IPS DF 4.7 (cell line): ENCODE measurements around the gene TFAP2E.
A peak's percentile ranks its signal among the peaks of the same experiment; 100 is the strongest.

Experiments used
- DNase-seq: peaks from one replicate; pipeline ENCODE4 v3.0.0-alpha.2; 2013; ENCODE audit warnings: low spot score; ENCODE audit errors: extremely low read depth

Gene TFAP2E

DNA sequence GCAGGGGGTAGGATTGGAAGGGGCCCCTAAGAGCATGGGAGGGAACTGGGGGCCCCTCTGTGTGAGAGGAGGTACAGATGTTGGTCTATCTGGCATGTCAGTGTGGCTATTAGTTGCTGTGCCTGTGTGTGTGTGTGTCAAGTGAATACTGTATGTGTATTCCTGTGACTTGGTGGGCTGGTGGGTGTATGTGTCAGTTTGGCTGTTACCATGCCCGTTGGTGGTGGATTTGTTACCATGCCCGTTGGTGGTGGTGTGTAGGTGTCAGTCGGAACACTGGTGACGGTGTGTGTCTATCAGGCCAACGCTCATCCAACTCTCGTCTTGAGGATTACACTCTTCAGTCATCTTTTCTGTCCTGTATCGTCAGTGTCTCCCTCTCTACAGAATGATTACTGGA lies 22.6 kb downstream of the TFAP2E start:
- no peak for DNase-seq

DNA sequence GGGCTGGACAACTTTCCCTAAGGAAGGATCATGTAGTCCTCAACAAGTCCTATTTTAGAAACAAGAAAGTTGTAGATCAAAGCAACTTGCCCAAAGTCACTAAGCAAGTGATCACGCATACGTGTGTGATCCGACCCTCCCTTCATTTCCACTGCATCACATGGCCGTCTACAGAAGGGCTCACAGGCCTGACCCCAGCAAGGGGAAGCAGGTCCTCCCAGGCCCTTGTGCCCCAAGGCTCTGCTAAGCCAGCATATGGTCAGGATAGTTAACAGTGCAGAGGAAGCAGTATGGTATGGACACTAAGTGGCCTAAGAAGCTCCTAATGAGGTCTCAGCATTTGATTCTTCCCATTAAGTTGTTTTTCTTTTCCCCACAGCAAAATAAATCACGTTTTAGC lies 24.8 kb downstream of the TFAP2E start:
- DNase-seq, result no peak

DNA sequence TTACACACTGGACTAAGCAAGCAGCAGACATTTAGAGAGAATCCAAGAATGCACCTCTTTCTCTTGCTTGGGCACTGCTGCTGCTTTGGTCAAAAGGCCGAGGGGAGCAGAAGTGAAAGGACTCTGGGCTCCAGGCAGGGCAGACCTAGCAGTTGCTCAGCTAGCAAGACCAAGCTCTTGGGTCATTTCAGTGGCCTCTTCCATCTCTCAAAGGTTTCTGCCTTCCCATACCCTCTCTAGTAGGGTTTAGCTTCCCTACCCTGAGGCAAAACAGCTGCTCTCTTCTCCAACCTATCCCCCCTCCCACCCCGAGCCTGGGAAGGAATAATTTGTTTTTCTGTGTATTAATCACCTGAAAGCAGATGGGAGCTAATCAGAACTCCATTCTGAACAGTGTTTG lies 25.8 kb downstream of the TFAP2E start:
- DNase-seq, result no peak

DNA sequence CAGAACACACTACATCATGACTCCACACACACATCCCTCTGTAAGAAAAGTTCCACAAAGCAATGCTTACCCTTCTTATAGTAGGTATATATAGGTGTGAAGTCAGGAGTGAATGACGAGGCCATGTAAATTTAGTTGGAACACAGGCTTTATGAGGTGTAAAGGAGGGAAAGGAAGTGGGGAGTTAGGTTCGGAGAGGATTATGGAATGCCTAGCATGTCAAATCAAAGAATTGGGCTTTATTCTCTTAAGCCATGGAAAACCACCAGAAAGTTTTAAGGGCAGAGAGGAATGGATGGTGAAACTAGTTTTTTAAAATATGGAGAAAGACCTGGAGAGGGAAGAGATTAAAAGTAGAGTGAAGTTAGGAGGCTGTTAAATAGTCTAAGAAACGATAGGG lies 26.3 kb downstream of the TFAP2E start:
- no peak for DNase-seq

DNA sequence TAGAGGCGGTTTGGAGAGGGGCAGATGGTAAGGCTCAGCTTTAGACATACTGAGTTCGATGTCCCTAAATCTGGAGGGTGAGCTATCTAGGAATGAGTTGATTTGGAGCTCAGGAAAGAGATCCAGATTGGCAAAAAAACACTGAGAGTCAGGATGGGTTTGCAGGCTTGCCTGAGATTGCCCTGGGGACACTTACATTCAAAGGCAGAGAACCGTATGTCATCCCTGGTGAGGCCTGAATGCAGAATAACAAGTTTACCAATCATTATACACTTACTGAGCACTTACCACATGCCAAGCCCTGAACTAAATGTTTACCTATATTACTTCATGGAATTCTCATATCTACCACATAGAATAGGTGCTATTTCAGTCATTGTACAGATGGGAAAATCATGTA lies 27.5 kb downstream of the TFAP2E start:
- DNase-seq, result no peak

DNA sequence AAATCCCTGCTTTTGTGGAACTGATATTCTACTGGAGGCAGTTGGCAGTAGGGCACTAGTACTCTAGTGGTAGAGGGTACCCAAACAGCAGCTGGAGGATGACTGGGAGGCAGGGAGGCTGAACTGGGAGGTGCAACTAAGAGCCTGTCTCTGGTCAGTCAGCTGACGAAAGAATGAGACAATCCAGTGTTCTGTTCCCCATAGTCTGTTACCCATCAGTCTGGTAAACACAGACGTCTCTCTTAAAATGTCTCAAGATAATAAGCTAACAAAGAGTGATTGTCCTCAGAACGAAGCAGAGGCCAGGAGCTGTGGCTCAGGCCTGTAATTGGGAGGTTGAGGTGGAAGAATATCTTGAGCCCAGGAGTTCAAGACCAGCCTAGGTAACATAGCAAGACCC lies 30.4 kb downstream of the TFAP2E start:
- DNase-seq, result no peak

DNA sequence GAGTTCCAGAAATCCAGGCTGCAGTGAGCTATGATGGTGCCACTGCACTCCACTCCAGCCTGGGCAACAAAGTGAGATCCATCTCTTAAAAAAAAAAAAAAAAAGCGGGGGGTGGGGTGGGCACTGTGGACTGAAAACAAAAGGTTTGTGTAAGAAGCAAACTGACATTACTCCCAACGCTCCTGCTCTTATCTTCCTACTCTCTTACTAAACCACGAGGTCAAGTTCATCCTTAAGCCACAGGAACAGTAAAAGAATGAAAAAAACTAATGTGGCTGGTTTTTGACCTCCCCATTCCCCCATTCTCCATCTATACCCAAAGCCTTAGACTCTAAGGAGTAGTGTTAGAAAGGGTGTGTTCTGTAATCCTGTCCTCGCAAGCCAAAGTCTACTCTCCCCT lies 30.8 kb downstream of the TFAP2E start:
- DNase-seq, result no peak

DNA sequence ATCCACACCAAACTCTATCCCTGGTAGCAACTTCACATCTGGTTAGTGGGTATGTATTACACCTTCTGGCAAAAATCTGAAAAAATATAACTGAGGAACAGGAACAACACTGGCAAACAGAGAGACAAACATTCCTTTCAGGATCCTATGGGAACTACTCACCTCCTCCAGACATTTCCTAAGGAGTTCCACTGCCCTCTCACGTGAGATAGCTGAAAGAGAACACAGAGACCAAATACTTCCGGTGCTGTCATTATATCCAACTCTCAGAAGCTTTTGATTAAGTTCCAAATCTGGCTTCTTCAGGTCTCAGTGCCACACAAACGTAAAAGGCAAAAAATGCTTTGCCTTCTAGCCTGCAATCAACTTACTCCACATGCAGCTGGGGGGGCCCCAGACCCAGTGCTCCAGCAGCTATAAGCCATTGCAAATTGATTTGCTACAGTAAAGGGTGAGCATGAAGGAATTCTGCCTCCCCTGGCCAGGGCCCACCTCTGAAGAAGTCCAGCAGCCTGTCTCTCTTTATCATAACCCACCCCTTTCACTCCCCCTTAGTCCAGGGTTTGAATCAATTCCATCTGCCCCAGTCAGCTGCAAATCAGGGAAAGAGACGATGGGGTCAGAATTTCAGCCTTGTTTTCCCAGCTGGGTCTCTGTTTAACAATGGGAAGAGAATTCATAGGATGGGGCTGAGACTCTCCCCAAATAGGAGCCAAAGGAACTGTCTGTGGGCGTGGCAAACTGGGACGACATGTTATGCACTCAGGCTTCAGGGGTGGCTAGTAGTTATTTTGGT lies 32.2 kb downstream of the TFAP2E start:
- DNase-seq, result no peak

DNA sequence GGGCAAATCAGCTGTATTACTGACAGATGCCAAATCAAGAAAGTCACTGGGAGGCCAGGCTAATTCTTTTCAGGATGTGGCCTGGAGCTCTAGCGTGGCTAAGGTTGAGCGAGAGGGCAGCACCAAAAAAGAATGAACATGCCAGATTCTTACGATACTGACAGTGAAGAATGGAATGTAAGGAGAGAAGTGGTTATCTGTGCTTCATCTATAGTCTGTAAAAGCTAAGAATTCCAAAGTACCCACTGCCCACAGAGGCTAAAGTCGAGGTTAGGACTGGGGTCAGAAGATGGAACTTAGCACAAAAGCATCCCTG lies 32.7 kb downstream of the TFAP2E start:
- no peak for DNase-seq

DNA sequence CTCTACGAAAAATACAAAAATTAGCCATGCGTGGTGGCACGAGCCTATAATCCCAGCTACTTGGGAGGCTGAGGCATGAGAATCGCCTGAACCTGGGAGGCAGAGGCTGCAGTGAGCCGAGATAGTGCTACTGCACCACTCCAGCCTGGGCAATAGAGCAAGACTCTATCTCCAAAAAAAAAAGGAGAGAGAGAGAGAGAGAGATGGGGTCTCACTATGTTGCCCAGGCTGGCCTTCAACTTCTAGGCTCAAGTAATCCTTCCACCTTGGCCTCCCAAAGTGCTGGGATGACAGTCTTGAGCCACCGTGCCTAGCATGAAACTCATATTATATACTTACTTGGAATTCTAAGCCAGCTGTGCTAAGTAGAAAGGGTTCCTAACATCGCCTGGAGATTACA lies 38.5 kb downstream of the TFAP2E start:
- DNase-seq, result no peak

DNA sequence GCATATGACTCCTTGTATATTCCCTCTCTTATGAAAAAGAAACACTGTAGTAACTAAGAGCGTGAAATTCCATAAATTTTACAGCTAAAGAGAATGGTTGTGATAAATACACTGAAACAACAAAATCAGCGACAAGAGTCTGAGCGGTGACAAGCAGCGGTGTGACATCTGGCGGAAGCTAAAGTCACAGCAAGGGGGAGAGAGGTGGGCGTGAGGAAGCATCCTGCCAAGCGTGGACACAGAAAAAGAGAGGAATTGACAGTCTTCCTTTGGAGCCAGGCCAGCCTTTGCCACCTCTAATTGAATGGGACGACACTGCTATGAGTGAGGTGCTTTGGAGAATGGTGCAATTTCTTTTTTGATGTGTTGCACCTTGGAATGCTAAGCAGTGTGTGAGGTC lies 42.3 kb downstream of the TFAP2E start:
- DNase-seq, result no peak

DNA sequence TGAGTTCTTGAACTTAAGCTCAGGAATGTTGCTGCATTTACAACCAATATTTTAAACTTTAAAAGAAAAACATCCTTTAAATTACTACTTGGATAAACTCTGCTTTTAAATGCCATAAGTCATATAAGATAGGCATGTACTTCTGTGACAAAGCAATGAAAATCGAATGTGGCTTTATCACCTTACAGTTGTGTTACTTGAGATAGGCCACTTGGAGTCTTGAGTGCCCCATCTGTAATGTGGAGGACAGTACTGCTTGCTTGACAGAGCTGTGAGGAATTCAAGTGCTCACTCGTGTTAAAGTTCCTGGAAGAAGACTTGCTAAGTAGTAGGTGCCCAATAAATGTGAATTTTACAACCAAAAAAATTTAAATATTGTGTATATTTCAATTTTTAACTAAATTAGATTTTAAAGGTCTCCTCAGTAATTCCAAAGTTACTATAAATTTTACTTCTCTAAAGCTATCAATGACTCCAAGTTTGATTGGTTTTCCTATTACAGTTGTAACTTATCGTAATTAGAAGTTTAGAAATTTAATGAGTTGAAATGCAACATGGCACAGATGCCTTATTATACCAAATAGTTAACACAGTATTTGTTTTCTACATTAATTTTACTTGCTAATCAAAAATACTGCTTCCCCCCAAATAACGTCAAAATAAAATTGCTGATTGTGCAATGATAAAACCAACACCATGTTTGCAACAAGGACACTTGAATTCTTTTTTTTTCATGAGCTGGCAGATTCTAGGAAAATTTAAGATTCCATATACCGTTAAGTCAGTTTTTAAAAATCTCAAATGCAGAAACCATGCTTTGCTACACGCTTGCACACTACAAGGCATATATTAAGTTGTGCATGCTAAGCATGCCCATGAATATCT lies 46.4 kb downstream of the TFAP2E start:
- DNase-seq, result no peak

DNA sequence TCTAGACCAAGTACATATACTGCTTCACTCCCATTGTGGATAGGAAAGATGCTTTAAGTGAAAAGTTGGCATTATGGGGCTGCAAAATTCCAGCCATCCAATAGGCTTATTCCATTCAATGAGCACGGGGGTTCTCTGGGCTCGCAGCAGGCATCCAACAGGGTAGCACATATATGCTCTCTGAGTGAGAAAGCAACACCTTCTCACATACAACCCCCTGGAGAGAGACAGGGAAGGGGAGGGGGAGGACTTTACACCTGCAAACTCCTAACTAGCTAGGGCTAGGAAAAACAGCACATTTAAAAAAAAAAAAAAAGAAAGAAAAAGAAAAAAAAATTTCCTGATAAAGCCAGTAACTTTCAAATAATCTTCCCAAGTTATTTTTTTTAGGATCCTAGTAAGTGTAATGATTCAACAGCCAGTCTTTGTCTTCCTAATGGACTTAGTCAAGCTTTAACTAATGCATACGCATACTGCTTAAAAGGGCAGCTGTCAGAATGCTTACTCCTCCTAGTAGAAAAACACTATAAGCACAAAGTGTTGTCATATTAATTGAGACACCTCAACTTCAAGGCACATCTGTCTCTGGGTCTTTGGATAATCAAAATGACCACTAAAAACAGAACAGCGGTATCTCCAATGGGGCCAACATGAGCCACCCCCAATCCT lies 49.5 kb downstream of the TFAP2E start:
- DNase-seq, result no peak

DNA sequence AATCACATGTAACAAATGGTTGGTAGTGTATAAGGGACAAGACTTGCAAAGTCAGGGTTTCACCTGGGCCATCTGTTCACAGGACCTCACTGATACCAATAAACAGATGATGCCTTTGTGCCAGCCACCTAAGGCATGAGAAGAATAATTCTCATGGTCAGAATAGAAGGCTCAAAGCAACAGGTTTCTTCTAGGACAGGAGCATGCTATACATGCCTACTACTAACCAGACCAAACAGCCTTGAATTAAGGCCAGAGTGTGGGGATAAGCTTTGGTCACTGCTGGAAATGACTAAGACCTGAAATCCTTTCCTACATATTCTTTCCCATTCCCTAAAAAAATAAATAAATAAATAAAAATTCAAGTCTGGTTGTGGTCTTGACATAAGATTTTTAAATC lies 50.7 kb downstream of the TFAP2E start:
- DNase-seq, result no peak

DNA sequence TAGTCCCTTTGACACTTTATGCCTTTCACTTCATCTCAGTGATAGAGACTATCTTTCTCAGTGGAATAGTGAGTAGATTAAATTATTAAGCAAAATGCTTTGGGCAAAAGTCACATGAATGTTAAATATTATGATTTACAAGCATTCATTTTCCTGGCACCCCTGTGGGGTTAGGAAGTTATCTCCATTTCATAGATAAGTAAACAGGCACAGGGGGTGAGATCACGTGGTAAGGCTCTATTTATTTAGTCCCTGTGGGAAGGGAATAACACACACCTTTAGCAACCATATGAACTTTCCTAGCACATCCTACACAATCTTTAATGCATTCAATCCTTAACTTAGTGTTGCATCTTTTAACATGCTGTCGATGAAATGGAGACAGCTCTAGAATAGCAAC lies 55.9 kb downstream of the TFAP2E start:
- no peak for DNase-seq

DNA sequence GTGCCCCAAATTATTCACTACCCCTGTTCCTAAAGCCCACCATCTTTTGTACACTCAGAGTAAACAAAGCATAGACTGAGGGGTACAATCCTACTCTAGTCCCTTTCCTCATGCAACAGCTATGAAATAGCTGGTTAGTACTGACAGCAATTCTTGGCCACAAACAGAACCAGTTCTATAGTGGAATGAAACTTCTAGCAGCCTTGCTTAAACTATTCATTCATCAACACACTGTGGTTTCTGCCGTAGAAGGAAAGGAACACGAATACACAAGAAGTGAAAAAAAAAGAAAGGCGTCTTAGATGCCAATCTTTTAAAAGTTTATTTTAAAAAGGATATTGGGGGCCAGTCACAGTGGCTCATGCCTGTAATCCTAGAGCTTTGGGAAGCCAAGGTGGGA lies 58.3 kb downstream of the TFAP2E start:
- no peak for DNase-seq

DNA sequence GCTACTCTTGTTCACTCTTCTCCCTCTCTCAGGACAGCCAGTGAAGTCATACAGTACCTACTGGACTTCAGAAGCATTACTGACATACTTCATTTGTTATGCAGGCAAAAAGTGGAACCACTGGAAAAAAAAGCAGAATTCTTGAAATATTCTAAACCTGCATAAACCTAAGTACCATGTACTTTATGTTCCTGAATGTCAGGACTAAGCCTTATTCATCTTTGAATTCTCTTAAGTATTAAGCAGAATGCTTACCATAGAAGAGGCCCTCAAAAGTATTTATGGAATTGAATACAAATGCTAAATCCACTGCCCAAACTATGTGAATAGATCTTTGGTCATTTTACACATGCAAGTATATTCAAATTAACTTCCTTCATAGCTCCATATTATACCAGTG lies 60.4 kb downstream of the TFAP2E start:
- no peak for DNase-seq

DNA sequence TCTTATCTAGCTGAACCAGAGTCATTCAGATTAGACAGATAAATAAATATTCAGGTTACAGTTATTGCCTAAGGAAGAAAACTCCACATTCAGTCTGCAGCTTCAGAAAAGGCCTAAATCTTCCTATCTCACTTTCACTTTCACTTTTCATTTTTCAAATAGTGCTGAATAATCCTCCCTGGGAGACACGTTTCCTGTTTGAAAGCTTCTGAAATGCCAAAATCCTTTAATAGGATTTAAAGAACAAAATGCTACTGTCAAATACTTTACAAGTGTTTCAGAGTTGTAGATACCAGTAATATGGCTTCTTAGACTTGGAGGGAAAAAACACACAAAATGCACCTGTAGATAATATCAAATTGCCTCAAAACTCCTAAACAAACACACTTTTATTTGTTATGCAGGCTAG lies 64.3 kb downstream of the TFAP2E start:
- DNase-seq, result no peak

DNA sequence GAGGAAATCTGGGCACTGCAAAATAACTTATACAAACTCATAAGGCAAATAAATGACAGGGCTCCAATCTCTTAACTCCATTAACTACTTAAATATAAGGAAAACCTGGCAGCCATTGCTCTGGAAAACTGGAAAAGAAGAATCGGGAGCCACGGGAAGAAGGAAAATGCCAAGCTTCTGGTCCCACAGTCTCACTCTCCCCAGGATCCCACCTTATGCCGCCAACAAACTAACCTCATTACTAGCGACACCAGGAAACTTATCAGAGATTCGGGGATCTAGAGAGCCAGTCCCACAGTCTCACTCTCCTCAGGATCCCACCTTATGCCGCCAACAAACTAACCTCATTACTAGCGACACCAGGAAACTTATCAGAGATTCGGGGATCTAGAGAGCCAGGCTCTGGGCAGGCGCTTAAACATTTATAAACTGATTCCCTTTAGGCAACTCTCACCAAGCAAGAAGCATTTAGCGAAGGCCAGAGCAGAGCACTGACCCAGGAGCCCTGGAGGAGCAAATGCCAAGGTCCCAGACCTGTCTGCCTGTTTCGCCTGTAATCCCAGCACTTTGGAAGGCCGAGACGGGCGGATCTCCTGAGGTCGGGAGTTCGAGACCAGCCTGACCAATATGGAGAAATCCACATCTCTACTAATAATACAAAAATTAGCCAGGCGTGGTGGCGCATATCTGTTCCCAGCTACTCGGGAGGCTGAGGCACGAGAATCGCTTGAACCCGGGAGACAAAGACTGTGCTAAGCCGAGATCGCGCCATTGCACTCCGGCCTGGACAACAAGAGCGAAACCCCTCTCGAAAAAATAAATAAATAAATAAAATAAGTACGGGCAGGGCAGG lies 67.5 kb downstream of the TFAP2E start:
- no peak for DNase-seq

DNA sequence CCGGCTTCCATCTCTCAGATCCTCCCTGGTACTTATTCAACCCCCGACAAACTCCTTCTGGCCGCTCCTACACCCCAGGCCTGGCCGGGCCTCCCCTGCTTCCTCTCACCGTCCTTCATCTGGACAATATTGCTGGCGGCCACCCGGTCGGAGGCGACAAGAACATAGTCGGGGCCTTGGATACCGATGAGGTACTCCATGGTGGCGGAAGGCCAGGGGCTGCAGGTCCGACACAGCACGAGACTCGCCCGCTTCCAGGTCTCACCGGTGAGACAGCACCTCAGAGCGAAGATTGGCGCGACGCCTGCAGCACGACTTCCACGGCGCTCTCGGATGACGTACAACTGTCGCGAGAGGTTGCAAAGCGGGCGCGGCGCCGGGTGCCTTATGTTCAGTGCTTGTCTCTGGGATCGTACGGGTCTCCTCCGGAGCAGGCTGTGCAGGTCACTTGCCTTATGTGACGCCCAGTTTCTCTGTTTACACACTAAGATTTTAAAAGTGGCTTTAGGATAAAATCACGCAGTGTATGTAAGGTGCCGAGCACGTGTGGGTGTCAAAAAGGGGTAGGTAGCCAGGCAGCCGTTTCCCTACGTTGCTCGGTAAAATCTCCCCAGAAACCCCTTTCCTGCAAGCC lies 68.2 kb downstream of the TFAP2E start, which contains the start of gene PSMB2:
Gene PSMB2, minus strand, starts transcription at position 294 of the 634 bp plus-strand sequence. Its CDS starts 94 bp downstream, at position 200.
- DNase-seq, result peak; percentile 85

DNA sequence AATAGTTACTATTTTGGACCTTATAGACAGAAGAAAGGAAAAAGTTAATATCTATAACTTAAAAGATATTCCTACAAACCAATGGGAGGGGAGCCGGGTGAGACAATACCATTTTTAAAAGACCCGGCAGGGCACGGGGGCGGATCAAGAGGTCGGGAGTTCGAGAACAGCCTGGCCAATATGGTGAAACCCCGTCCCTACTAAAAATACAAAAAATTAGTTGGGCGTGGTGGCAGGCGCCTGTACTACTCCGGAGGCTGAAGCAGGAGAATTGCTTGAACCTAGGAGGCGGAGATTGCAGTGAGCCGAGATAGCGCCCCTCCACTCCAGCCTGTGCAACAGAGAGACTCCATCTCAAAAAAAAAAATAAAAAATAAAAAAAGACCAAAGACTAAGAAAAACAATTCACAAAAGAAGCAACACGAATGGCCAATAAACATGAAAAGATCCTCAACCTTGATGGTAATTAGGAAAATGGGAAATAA lies 69.4 kb downstream of the TFAP2E start:
- DNase-seq, result no peak
